Natural killer cell (primary cell): ENCODE measurements around the gene CHERP. TPM values are rescaled to one million over a fixed set of nuclear protein-coding genes. Genes with fewer than 3 reads are reported as not detected.

Experiments
- ATAC-seq, 3 donors: fragments of 150-1000 bp in 2 of 3; fragments of 200-7000 bp in 1 of 3; cut with Tn5 transposase; 1 replicate in 1 of 3; 2 replicates in 2 of 3; pipeline ENCODE4 v1.10.0; 2021; ENCODE audit warnings: mild to moderate bottlenecking in 2 of 3, moderate library complexity in 2 of 3
- DNase-seq, 2 donors: peaks; one replicate each; pipeline versions ENCODE4 v3.0.0 to v3.0.0-alpha.2; 2013 to 2021; ENCODE audit warnings: mixed read lengths in 1 of 2
- H3K27ac ChIP-seq: one replicate; pipeline ENCODE4 v1.5.1; 2013; ENCODE audit warnings: mild to moderate bottlenecking, low read length
- H3K27me3 ChIP-seq: one replicate; pipeline ENCODE4 v1.6.1; 2013; ENCODE audit warnings: low read length; ENCODE audit not compliant: control insufficient read depth, insufficient read depth
- H3K36me3 ChIP-seq: one replicate; pipeline ENCODE4 v1.6.1; 2013; ENCODE audit warnings: low read length; ENCODE audit not compliant: control insufficient read depth, insufficient read depth
- H3K4me1 ChIP-seq: one replicate; pipeline ENCODE4 v1.6.1; 2013; ENCODE audit warnings: low read length; ENCODE audit not compliant: control insufficient read depth, insufficient read depth
- H3K4me3 ChIP-seq: one replicate; pipeline ENCODE4 v1.5.1; 2013; ENCODE audit warnings: low read length
- H3K9me3 ChIP-seq: one replicate; pipeline ENCODE4 v1.6.1; 2013; ENCODE audit warnings: low read length; ENCODE audit not compliant: control insufficient read depth, insufficient read depth
- H3K27ac Mint-ChIP-seq, 2 donors: one replicate each; pipeline ENCODE4 v1.8.0; 2022; ENCODE audit warnings: mild to moderate bottlenecking in 2 of 2, mixed read lengths in 2 of 2, moderate library complexity in 1 of 2
- H3K27me3 Mint-ChIP-seq, 2 donors: one replicate each; pipeline ENCODE4 v1.8.0; 2022; ENCODE audit warnings: low read depth in 2 of 2, mixed read lengths in 2 of 2
- H3K36me3 Mint-ChIP-seq: one replicate; pipeline ENCODE4 v1.8.0; 2022; ENCODE audit warnings: mixed read lengths
- H3K4me1 Mint-ChIP-seq, 2 donors: one replicate each; pipeline ENCODE4 v1.8.0; 2022; ENCODE audit warnings: mixed read lengths in 2 of 2
- H3K4me3 Mint-ChIP-seq: one replicate; pipeline ENCODE4 v1.8.0; 2022; ENCODE audit warnings: mild to moderate bottlenecking, moderate library complexity, mixed read lengths
- H3K9me3 Mint-ChIP-seq, 2 donors: one replicate each; pipeline ENCODE4 v1.8.0; 2022; ENCODE audit warnings: mixed read lengths in 2 of 2
- WGBS: methylation state at CpG from one replicate; pipeline ENCODE4 v1.1.7; 2013; ENCODE audit warnings: missing lambda C conversion rate; ENCODE audit not compliant: insufficient coverage; 5-methylcytosine and 5-hydroxymethylcytosine counted together
- intact Hi-C: fragments of 100-400 bp; cut with micrococcal nuclease; formaldehyde crosslinking; loops from one replicate; pipeline ENCODE4 v1.14.2; 2022
- total RNA-seq, 4 donors: library from RNA; stranded (reverse); fragments of 120-200 nt in 1 of 4; gene quantifications; one replicate each; pipeline versions ENCODE4 v1.2.3 to v1.2.4, GENCODE V29; 2013 to 2022
- TF ChIP-seq, protein P1 (sequence below): fragments of 200-600 bp; IDR thresholded peaks from one replicate; pipeline ENCODE4 v1.8.0; 2022; ENCODE audit warnings: antibody characterized with exemption

CHERP gene
- total RNA-seq, 3 donors from 2014 or later (not counting 1 experiment from before 2014, with no cell fraction given): 46.5 to 70.8 (median 68.2) TPM

- intact Hi-C loops: no loop called here
- no peaks in the 10 kb centered on the region for H3K4me1 ChIP-seq
- DNase-seq (no peak), ATAC-seq (no peak)
- H3K4me3 Mint-ChIP-seq: no peak overlapping the region
- H3K4me3 ChIP-seq: no peak overlapping the region
- H3K9me3 Mint-ChIP-seq: no peaks in the 10 kb centered on the region
- no peaks in the 10 kb centered on the region for H3K27me3 Mint-ChIP-seq
- H3K27ac Mint-ChIP-seq: peak overlapping the region in 1 of 2 donors; percentile 35
- TF ChIP-seq, protein P1, sequence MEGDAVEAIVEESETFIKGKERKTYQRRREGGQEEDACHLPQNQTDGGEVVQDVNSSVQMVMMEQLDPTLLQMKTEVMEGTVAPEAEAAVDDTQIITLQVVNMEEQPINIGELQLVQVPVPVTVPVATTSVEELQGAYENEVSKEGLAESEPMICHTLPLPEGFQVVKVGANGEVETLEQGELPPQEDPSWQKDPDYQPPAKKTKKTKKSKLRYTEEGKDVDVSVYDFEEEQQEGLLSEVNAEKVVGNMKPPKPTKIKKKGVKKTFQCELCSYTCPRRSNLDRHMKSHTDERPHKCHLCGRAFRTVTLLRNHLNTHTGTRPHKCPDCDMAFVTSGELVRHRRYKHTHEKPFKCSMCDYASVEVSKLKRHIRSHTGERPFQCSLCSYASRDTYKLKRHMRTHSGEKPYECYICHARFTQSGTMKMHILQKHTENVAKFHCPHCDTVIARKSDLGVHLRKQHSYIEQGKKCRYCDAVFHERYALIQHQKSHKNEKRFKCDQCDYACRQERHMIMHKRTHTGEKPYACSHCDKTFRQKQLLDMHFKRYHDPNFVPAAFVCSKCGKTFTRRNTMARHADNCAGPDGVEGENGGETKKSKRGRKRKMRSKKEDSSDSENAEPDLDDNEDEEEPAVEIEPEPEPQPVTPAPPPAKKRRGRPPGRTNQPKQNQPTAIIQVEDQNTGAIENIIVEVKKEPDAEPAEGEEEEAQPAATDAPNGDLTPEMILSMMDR: no peak
- peaks cover 0 to 8% of the 10 kb centered on the region in 2 donors for H3K4me1 Mint-ChIP-seq
- 89% methylated on average over 14 of the region's 14 CpGs for WGBS
- H3K9me3 ChIP-seq: no peaks in the 10 kb centered on the region
- H3K27me3 ChIP-seq: no peaks in the 10 kb centered on the region
- H3K27ac ChIP-seq: no peak overlapping the region
- peaks cover 85% of the 10 kb centered on the region for H3K36me3 ChIP-seq
- H3K36me3 Mint-ChIP-seq: no peaks in the 10 kb centered on the region
These were observed 14.8 kb downstream of the CHERP start for GRCh38 chr19:16527334-16527935.

DNA sequence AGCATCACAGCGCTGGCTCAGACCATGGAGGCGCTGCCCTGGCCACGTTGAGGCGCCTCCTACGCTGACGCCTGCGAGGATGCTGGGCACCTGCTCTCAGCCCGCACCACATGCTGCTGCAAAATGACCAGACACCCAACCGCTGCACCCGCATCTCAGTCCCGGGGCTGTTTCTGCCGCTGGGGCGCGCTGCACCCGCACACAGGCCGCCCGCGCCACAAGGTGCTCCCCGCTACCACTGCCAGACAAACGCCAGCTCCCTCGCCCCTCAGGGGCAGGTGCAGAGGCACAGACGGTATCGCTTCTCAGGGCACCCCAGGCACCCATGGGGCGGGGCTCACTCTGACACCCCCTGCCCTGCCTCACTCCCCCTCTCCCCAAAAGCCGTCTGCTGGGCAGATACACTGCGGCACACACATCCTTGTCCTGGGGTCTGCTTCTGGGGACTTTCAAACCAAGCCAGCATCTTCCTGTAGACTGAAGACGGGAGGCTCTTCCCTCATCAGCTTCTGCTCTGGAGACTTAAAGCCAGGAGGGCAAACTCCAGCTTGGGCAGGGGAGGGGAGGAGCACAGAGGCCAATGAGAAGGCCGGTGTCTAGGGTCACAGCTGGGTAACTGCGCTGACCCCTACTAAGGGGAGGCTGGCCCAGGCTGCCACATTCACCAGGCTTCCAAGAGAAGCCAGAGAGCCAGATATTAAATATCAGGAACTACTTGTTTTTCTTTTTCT, 16.3 kb downstream of the CHERP start:
- DNase-seq (no peak), ATAC-seq (no peak)
- 97% methylated on average over 29 of the region's 29 CpGs for WGBS
- H3K27ac ChIP-seq: no peak overlapping the region
- TF ChIP-seq, protein P1: no peak
- peaks cover 80% of the 10 kb centered on the region for H3K36me3 ChIP-seq
- H3K9me3 ChIP-seq: no peaks in the 10 kb centered on the region
- H3K9me3 Mint-ChIP-seq: no peaks in the 10 kb centered on the region
- no peaks in the 10 kb centered on the region for H3K36me3 Mint-ChIP-seq
- no peak overlapping the region for H3K27ac Mint-ChIP-seq
- H3K4me1 ChIP-seq: no peaks in the 10 kb centered on the region
- intact Hi-C loops: no loop called here
- H3K4me3 ChIP-seq: no peak overlapping the region
- no peak overlapping the region for H3K4me3 Mint-ChIP-seq
- H3K4me1 Mint-ChIP-seq: peaks cover 0 to 8% of the 10 kb centered on the region in 2 donors
- H3K27me3 Mint-ChIP-seq: no peaks in the 10 kb centered on the region
- H3K27me3 ChIP-seq: no peaks in the 10 kb centered on the region

- TF ChIP-seq, protein P1: no peak
- WGBS: 97% methylated on average over 54 of the region's 54 CpGs
These were observed 17.1 kb downstream of the CHERP start for GRCh38 chr19:16524991-16525734.

More at GRCh38 chr19:16524991-16525734, 17.1 kb downstream of the CHERP start:
- Histone ChIP-seq H3K4me3 (no peak overlapping the region), H3K36me3 (peaks cover 81% of the 10 kb centered on the region), H3K27me3 (no peaks in the 10 kb centered on the region), H3K4me1 (no peaks in the 10 kb centered on the region), H3K9me3 (no peaks in the 10 kb centered on the region), H3K27ac (no peak overlapping the region)
- Mint-ChIP-seq H3K36me3 (no peaks in the 10 kb centered on the region), H3K27ac (no peak overlapping the region), H3K9me3 (no peaks in the 10 kb centered on the region), H3K27me3 (no peaks in the 10 kb centered on the region), H3K4me3 (no peak overlapping the region), H3K4me1 (peaks cover 0 to 8% of the 10 kb centered on the region in 2 donors)
- ATAC-seq: no peak
- DNase-seq: no peak
- intact Hi-C loops: no loop called here
